22Rv1 (cell line): Measurements from ENCODE around the gene SGSH.

Source experiments
- H3K27ac ChIP-seq: fragments of 450-650 bp; 2 replicates; pipeline ENCODE4 v1.5.1; 2017
- ZFX ChIP-seq: fragments of 450-650 bp; IDR thresholded peaks from 2 replicates; pipeline ENCODE4 v1.6.1; 2017; ENCODE audit warnings: antibody characterized with exemption, borderline replicate concordance
- TF ChIP-seq, protein P1 (sequence below): fragments of 450-650 bp; IDR thresholded peaks from 2 replicates; pipeline ENCODE4 v1.5.1; 2017; ENCODE audit warnings: mild to moderate bottlenecking

SGSH gene

DNA sequence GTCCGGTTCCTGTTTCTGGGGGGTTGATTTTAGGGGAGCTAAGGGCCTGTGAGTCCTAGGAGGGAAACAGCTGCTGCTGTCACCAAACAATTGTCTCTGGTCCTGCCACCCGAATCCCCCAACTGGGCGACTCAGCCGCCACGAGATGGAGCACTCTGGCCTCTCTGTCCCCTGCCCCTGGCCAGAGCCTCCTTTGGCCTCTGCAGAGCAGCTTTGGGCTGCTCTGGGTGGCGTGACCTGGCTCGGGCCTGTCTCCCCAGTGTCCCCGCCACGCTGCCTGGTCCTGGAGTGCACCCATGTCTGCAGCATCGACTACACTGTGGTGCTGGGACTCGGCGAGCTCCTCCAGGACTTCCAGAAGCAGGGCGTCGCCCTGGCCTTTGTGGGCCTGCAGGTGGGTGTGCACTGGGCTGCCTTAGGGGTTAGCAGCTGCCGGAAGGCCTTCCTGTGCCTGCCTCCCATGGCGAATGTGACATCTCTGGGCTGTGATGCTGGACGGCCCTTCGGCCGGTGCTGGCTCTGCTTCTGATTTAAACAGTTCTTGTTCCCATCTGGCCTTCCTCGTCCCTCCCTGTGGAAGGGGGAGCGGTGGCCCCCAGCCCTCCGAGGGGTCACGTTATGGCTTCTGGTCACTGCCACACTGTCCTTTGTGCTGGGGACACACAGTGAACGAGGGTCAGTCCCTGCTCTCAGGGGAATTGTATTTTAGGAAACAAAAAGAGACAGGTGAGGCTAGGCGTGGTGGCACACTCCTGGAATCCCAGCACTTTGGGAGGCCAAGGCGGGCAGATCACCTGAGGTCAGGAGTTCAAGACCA, 29.0 kb upstream of the SGSH start:
- no peak overlapping the region for H3K27ac ChIP-seq
- TF ChIP-seq, protein P1, sequence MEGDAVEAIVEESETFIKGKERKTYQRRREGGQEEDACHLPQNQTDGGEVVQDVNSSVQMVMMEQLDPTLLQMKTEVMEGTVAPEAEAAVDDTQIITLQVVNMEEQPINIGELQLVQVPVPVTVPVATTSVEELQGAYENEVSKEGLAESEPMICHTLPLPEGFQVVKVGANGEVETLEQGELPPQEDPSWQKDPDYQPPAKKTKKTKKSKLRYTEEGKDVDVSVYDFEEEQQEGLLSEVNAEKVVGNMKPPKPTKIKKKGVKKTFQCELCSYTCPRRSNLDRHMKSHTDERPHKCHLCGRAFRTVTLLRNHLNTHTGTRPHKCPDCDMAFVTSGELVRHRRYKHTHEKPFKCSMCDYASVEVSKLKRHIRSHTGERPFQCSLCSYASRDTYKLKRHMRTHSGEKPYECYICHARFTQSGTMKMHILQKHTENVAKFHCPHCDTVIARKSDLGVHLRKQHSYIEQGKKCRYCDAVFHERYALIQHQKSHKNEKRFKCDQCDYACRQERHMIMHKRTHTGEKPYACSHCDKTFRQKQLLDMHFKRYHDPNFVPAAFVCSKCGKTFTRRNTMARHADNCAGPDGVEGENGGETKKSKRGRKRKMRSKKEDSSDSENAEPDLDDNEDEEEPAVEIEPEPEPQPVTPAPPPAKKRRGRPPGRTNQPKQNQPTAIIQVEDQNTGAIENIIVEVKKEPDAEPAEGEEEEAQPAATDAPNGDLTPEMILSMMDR, result no peak
- TF ChIP-seq ZFX, result no peak

DNA sequence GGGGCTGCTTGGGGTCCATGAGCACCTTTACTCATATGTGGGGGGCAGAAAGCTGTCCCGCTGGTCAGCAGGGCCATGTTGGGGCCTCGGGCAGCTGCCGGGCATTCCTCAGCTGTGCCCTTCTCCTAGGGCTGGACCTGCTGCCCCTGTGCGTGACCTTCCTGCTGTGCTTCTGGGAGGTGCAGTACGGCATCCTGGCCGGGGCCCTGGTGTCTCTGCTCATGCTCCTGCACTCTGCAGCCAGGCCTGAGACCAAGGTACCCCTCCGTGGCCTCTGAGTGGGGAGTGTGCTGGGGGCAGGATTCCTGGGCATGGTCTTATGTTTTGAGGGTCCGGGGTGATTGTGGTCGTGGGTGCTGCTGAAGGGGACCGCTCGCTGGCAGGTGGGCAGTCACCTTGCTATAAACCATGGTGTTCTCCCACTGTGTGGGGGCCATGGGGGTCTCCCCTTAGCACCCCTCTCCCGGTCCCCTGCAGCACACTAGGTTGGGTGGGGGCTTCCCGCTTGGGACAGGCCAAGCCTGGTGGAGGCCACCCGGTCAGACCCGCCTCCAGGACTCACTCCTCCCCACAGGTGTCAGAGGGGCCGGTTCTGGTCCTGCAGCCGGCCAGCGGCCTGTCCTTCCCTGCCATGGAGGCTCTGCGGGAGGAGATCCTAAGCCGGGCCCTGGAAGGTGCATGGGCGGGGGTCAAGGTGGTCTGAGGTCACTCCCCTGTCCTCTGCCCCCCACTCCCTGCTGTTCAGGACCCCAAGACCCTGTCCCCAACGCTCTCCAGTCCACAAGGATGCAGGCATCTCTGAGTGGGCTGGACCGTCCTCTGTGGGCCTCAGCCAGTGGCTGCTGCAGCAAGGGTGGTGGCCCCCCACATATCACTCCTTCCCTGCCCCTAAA, 28.1 kb upstream of the SGSH start:
- H3K27ac ChIP-seq, result no peak overlapping the region
- TF ChIP-seq, protein P1, result no peak
- no peak for TF ChIP-seq ZFX

DNA sequence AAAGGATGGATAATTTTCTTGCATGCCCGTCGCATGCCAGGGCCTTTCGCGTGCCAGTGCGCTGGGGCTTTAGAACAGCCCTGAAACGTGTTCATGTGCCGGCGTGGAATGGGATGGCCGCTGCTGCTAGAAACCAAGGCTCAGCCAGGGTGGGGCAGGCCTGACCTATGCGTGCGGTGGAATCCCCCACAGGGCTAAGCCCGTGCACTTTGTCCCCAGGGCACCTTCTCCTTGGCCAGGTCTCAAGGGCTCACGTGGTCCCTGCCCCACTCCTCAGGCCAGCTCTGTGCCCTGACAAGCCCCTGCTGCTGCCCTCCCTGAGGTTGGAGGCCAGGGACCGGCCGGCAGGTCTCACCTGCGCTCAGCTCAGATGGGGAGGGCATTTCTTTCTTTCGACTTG, 27.4 kb upstream of the SGSH start:
- no peak overlapping the region for H3K27ac ChIP-seq
- TF ChIP-seq ZFX, result no peak
- TF ChIP-seq, protein P1, result no peak

DNA sequence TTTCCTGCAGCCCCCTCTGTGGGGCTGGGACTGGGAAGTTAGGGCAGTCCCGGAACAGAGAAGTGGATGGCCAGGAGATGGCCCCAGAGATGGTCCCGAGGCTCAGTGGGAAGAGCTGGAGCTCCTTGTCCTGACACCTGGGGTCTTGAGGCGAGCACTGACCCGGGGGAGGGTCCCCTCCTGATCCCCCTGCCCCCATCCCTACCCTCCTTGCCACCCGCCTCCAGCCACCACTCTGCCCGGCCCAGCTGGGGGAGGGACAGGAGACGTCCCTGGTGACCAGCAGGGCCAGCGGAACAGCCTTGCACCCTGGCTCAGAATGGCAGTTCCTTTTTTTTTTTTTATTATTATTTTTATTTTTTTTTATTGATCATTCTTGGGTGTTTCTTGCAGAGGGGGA, 26.6 kb upstream of the SGSH start:
- TF ChIP-seq ZFX, result no peak
- TF ChIP-seq, protein P1, result no peak
- no peak overlapping the region for H3K27ac ChIP-seq

DNA sequence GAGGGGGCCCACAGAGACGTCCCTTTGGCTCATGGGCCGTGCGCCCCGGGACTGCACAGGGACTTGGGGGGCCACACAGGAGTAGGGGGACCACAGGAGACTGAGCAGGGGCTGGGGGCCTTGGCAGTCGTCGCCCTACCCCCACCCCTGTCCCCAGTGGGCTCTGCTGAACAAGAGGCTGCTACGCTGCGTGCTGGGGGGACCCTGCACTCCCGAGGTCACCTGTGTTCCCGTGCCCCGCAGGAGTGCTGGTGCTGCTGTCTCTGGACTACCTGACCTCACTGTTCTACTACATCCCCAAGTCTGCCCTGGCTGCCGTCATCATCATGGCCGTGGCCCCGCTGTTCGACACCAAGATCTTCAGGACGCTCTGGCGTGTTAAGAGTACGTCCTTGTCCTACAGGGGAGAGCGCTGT, 26.1 kb upstream of the SGSH start:
- TF ChIP-seq, protein P1, result no peak
- no peak for TF ChIP-seq ZFX
- no peak overlapping the region for H3K27ac ChIP-seq

DNA sequence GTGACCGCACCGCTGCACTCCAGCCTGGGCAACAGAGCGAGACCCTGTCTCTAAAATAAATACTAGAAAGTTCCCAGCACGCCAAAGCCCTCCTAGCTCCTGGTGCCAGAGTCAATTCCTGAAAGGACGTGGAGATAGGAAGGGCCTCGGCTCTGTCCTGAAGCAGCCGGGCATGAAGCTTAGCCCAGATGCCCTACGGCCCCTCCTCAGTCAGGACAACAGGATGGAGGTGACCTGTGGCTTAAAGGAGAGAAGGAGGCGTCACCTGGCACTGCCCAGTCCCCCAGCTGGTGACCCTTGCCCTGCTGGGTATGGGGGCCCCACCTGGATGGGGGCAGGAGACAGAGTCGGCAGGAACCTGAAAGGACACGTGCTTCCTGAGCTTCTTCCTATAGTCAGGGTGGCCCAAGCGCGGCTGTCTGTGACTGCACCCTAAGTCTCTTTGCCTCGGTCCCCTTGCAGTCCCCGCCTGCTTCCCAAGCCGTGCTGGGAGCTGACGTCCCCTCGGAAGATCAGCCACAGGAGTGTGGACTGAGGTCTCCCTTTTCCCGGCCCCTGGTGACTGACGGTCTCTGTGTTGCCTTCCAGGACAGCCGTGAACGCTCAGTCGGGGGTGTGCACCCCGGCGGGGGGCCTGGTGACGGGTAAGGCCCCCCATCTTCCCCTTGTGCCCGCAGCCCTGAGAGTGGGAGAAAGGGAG, 25.6 kb upstream of the SGSH start:
- no peak overlapping the region for H3K27ac ChIP-seq
- TF ChIP-seq, protein P1, result no peak
- no peak for TF ChIP-seq ZFX
